ENCODE data around the gene ATP2C1. TPM values are rescaled to one million over a fixed set of nuclear protein-coding genes. Genes with fewer than 3 reads are reported as not detected.

Gene ATP2C1
- total and polyA plus RNA-seq, 2 of the 13 experiments (the other 11 are each of a cell fraction or from before 2014, with no cell fraction given): 32.4 to 37.6 TPM

DNA sequence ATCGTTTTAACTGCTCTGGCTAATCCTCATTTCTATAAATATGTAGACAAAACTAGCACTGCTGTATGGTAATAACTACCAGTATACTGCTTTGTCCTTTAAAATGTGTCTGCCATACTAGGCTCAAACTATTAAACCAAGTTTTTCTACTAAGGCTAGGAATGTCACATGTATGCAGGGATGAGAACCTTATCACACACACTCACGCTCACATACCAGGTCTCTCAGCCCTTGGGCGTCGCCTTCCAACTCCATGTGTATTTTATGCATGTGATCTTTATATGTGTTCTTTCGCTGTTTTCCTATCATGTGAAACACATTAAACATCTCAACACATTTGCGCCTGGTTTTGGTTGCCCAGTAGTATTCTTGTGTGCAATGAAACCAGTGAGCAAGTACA is 32.6 kb downstream of the ATP2C1 start:
- ChIA-PET CTCF (ENCODE audit: low intra/inter-chr PET ratio, low total read pairs) (no interaction called here), POLR2A (no interaction called here)
- Histone ChIP-seq H2AFZ (ENCODE audit: low read length) (no peak overlapping the region), H3K4me3 (replicated peaks in 1 of 3; ENCODE audit: insufficient read depth in 1 of 3, low read depth in 2 of 3, low read length in 3 of 3) (no peak overlapping the region), H3K79me2 (ENCODE audit: insufficient read depth, low read length) (peaks cover 16% of the 10 kb centered on the region), H3K27me3 (ENCODE audit: control insufficient read depth in 1 of 2, insufficient read depth in 2 of 2, low read length in 2 of 2) (no peaks in the 10 kb centered on the region), H3K4me2 (ENCODE audit: low read depth, low read length) (no peak overlapping the region), H4K20me1 (ENCODE audit: insufficient read depth, low read length) (no peaks in the 10 kb centered on the region), H3K27ac (ENCODE audit: extremely low read length, insufficient read depth, low read length) (no peak overlapping the region), H3K9me3 (ENCODE audit: low read length) (peaks cover 9% of the 10 kb centered on the region), H3K9ac (ENCODE audit: insufficient read depth, low read depth, low read length) (no peak overlapping the region), H3K36me3 (replicated peaks in 1 of 2; ENCODE audit: control insufficient read depth in 1 of 2, insufficient read depth in 2 of 2, low read length in 2 of 2) (peaks cover 0 to 1% of the 10 kb centered on the region in 2 experiments; a peak in 1 of 5 replicates), H3K4me1 (ENCODE audit: insufficient read depth, low read length) (no peaks in the 10 kb centered on the region)
- ATAC-seq: no peak
- WGBS (ENCODE audit: low lambda C conversion rate): 82% methylated on average over 6 of the region's 6 CpGs
- no peak for DNase-seq (ENCODE audit: low spot score)
- FAIRE-seq: no peak
- intact Hi-C loops (cut with micrococcal nuclease; ENCODE audit: unreplicated experiment) (no loop called here), in situ Hi-C loops (cut with HindIII; ENCODE audit: extremely low pct_ligation_motif_present, low pct_unique_long_range_greater_than_20kb) (no loop called here)
- no TSS peak for BruUV-seq (replicated peaks)
- TF ChIP-seq PAF1 (CRISPR knock-in tag; IDR thresholded peaks at IDR 0.05) (no peak), SKI (IDR thresholded peaks at IDR 0.05; ENCODE audit: partially characterized antibody) (no peak), ZNF7 (CRISPR knock-in tag; IDR thresholded peaks at IDR 0.05) (no peak), MXD4 (CRISPR knock-in tag; IDR thresholded peaks at IDR 0.05) (no peak), PLRG1 (conservative IDR thresholded peaks at IDR 0.05) (no peak), ZNF879 (CRISPR knock-in tag; IDR thresholded peaks at IDR 0.05) (no peak)
- TF ChIP-seq, protein P1, sequence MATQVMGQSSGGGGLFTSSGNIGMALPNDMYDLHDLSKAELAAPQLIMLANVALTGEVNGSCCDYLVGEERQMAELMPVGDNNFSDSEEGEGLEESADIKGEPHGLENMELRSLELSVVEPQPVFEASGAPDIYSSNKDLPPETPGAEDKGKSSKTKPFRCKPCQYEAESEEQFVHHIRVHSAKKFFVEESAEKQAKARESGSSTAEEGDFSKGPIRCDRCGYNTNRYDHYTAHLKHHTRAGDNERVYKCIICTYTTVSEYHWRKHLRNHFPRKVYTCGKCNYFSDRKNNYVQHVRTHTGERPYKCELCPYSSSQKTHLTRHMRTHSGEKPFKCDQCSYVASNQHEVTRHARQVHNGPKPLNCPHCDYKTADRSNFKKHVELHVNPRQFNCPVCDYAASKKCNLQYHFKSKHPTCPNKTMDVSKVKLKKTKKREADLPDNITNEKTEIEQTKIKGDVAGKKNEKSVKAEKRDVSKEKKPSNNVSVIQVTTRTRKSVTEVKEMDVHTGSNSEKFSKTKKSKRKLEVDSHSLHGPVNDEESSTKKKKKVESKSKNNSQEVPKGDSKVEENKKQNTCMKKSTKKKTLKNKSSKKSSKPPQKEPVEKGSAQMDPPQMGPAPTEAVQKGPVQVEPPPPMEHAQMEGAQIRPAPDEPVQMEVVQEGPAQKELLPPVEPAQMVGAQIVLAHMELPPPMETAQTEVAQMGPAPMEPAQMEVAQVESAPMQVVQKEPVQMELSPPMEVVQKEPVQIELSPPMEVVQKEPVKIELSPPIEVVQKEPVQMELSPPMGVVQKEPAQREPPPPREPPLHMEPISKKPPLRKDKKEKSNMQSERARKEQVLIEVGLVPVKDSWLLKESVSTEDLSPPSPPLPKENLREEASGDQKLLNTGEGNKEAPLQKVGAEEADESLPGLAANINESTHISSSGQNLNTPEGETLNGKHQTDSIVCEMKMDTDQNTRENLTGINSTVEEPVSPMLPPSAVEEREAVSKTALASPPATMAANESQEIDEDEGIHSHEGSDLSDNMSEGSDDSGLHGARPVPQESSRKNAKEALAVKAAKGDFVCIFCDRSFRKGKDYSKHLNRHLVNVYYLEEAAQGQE (IDR thresholded peaks at IDR 0.05; ENCODE audit: borderline replicate concordance in 1 of 2, low read depth in 1 of 2, low read length in 2 of 2): no peak

Measured in HepG2 (cell line).